Ecto neural progenitor cell (in vitro differentiated cells): ENCODE measurements around the gene SPRYD4.
"Not testable (repeated sequence)": the region's sequence is repeated elsewhere in the genome, so short reads cannot be mapped to it uniquely, and the experiment has no call there.

Source experiments
- DNase-seq: peaks from one replicate; pipeline ENCODE4 v3.0.0-alpha.2; 2018; ENCODE audit warnings: low spot score

SPRYD4 gene

GRCh38 chr12:56468216-56469006 is at the start of gene SPRYD4:
TSS of gene SPRYD4 (plus strand) at chr12:56468578. CDS start at chr12:56468592, 14 bp downstream.
- peak; percentile 97 for DNase-seq

- DNase-seq: no peak
Measured at GRCh38 chr12:56420411-56420810, 48.0 kb upstream of the SPRYD4 start.

GRCh38 chr12:56425193-56425592 is 43.2 kb upstream of the SPRYD4 start:
- no peak for DNase-seq

- no peak for DNase-seq
Measured at GRCh38 chr12:56425940-56426438, 42.4 kb upstream of the SPRYD4 start.

GRCh38 chr12:56431288-56431687 is 37.1 kb upstream of the SPRYD4 start:
- DNase-seq: no peak

GRCh38 chr12:56431850-56432249 is 36.5 kb upstream of the SPRYD4 start:
- DNase-seq: no peak

- DNase-seq: no peak
Measured at GRCh38 chr12:56434828-56435227, 33.5 kb upstream of the SPRYD4 start.

GRCh38 chr12:56437430-56438176 is 30.8 kb upstream of the SPRYD4 start:
- DNase-seq: no peak

- not testable (repeated sequence) for DNase-seq
Measured at GRCh38 chr12:56443208-56443607, 25.2 kb upstream of the SPRYD4 start.

- DNase-seq: peak; percentile 97
Measured at GRCh38 chr12:56448860-56449621, 19.3 kb upstream of the SPRYD4 start, which contains the start of gene TIMELESS. TSS of gene TIMELESS (minus strand) at chr12:56449426. CDS start at chr12:56434170, 15,256 bp downstream.

GRCh38 chr12:56449622-56449984 is 18.8 kb upstream of the SPRYD4 start:
- no peak for DNase-seq

- no peak for DNase-seq
Measured at GRCh38 chr12:56450241-56450640, 18.1 kb upstream of the SPRYD4 start.

GRCh38 chr12:56451147-56451546 is 17.2 kb upstream of the SPRYD4 start:
- DNase-seq: no peak

GRCh38 chr12:56454557-56454956 is 13.8 kb upstream of the SPRYD4 start, which contains the start of gene MIP:
TSS of gene MIP (minus strand) at chr12:56454657. CDS start at chr12:56454613, 44 bp downstream.
- no peak for DNase-seq

GRCh38 chr12:56457817-56458216 is 10.6 kb upstream of the SPRYD4 start:
- no peak for DNase-seq

GRCh38 chr12:56461235-56462159 is 6.9 kb upstream of the SPRYD4 start:
- no peak for DNase-seq

- peak; percentile 73 for DNase-seq
Measured at GRCh38 chr12:56462565-56462964, 5.8 kb upstream of the SPRYD4 start.

GRCh38 chr12:56469007-56469930 is 891 bp downstream of the SPRYD4 start:
- no peak for DNase-seq

- no peak for DNase-seq
Measured at GRCh38 chr12:56474389-56474788, 6.0 kb downstream of the SPRYD4 start.

- DNase-seq: no peak
Measured at GRCh38 chr12:56476143-56476542, 7.8 kb downstream of the SPRYD4 start.
